GM10266 (cell line): ENCODE measurements around the gene CACNG4.

Experiments
- DNase-seq: peaks from one replicate; pipeline ENCODE4 v3.0.0; 2012; ENCODE audit errors: extremely low spot score
- TF ChIP-seq, protein P1 (sequence below): IDR thresholded peaks from 2 replicates; pipeline ENCODE4 v1.5.1; 2012; ENCODE audit warnings: mild to moderate bottlenecking, low read depth; ENCODE audit not compliant: control insufficient read depth, insufficient read depth; ENCODE audit errors: missing control alignments

CACNG4 gene

GRCh38 chr17:67053438-67054000 is 89.0 kb downstream of the CACNG4 start:
- DNase-seq = no peak
- TF ChIP-seq, protein P1, sequence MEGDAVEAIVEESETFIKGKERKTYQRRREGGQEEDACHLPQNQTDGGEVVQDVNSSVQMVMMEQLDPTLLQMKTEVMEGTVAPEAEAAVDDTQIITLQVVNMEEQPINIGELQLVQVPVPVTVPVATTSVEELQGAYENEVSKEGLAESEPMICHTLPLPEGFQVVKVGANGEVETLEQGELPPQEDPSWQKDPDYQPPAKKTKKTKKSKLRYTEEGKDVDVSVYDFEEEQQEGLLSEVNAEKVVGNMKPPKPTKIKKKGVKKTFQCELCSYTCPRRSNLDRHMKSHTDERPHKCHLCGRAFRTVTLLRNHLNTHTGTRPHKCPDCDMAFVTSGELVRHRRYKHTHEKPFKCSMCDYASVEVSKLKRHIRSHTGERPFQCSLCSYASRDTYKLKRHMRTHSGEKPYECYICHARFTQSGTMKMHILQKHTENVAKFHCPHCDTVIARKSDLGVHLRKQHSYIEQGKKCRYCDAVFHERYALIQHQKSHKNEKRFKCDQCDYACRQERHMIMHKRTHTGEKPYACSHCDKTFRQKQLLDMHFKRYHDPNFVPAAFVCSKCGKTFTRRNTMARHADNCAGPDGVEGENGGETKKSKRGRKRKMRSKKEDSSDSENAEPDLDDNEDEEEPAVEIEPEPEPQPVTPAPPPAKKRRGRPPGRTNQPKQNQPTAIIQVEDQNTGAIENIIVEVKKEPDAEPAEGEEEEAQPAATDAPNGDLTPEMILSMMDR = no peak

DNA sequence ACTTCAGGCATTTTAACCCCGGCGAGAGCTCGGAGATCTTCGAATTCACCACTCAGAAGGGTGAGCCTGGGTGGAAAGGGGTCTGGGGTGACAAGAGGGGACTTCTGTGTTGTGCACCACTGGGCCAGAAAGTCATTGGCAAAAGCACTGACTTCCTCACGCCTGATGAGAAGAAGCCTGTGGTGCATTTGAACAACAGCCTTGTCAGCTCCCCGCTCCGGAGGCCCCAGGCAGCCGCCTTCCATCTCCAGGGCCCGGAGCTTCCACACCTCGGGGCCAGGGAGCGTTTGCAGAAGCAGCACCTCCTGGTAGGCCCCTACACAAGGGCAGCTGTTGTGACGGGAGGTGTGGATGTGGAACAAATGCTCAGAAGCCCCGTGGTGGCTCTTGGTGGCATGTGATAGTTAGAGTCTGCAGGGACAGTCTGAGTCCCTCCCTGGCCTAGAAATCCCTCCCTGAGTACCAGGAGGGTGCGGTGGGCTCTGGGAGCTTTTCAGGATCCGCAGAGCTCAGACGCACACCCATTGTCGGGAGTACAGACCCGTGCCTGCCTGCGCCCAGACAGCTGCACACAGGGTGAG is 89.6 kb downstream of the CACNG4 start:
- no peak for DNase-seq
- TF ChIP-seq, protein P1 = no peak

- TF ChIP-seq, protein P1 = no peak
- DNase-seq = no peak
Observed at GRCh38 chr17:67054608-67055007, 90.1 kb downstream of the CACNG4 start.

DNA sequence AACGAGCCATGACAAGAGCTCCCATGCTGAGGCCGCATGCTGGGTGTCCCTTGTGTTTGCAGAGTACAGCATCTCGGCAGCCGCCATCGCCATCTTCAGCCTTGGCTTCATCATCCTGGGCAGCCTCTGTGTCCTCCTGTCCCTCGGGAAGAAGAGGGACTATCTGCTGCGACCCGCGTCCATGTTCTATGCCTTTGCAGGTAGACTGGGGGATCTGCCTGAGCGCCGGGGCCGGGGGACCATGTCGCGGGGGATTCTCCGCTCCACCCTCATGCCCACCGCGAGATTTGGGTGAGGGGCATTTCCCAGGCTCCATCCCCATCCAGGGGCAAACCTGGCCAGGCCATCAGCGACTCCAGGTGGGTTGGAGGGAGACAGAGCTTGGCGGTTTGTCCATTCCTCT is 90.5 kb downstream of the CACNG4 start:
- TF ChIP-seq, protein P1 = no peak
- no peak for DNase-seq

DNA sequence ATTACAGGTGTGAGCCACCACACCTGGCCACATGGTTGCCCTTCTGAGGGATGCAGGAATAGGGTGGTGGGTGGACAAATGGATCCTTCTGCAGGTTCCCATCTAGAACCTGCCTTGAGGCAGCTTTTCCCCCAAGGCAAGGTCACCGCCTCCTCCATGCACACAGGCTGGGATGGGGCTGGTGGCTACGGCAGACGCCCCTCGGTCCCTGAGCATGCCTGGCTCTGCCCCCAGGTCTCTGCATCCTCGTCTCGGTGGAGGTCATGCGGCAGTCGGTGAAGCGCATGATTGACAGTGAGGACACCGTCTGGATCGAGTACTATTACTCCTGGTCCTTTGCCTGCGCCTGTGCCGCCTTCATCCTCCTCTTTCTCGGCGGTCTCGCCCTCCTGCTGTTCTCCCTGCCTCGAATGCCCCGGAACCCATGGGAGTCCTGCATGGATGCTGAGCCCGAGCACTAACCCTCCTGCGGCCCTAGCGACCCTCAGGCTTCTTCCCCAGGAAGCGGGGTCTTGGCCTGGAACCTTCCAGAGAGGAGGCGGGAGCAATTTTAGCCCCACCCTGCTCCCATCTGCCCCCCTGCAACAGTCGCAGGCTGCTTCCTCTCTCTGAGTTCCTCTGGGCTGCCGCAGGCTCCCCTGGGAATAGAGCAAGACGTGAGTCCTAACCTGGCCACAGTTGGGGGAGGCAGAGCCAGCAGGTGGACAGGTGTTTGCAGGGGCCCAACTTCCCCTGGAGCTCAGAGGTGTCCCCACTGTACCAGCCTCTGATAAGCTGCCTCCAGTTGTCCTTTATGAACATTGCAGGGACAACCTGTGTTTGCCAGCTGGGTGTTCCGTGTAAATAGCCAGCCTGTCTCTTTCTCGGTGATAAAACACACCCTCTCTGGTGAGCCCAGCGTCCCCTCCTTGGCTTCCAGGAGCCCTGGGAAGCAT is 91.6 kb downstream of the CACNG4 start:
- TF ChIP-seq, protein P1 = no peak
- no peak for DNase-seq

DNA sequence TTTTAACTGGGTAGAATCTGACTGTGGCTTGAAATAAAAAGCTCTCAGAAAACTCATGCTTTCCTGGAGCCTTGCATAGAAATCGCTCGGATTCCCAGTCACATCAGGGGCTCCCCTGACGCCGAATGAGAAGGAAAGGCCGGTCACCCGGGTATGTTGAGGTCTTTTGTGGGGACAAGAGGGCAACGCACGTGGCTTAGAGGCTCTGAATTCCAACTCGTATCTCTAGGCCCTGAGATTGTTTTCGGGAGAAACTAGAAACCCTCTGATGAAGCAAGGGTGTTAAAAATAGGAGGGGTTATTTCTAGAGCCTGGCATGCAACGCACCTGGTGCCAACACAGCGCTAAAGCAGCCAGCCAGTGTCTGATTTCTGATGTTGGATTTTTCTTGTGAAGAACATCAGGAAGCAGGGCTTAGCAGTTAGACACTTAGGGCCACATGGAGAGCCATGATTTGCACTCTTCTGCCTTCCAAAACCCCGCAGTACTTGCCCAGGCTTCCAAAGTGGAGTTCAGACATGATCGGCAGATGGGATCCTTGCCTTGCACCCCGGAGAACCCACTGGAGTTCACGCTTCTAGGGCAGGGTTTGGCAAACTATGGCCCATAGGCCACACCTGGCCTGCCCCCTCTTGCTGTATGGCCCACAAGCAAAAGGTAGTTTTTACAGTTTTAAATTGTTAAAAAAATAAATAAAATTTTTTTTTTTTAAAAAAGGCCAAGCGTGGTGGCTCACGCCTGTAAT is 92.4 kb downstream of the CACNG4 start:
- DNase-seq = no peak

More for the DNA sequence above, 92.4 kb downstream of the CACNG4 start:
- TF ChIP-seq, protein P1 = no peak
